Breast epithelium (tissue), 3 donors: Measurements from ENCODE around the gene TAB3.

ENCODE experiments used
- CTCF ChIP-seq, 3 donors: fragments of 450-650 bp; IDR thresholded peaks; one replicate each; pipeline ENCODE4 v1.5.1; 2016 to 2017; ENCODE audit warnings: antibody characterized with exemption in 3 of 3, mild to moderate bottlenecking in 3 of 3, moderate library complexity in 3 of 3
- POLR2A ChIP-seq: fragments of 450-650 bp; IDR thresholded peaks from one replicate; pipeline ENCODE4 v1.6.1; 2016; ENCODE audit warnings: antibody characterized with exemption, mild to moderate bottlenecking, moderate library complexity
- POLR2AphosphoS5 ChIP-seq, 3 donors: sonication (generic); formaldehyde crosslinking; IDR thresholded peaks; one replicate each; pipeline ENCODE4 v1.6.1; 2017; ENCODE audit warnings: antibody characterized with exemption in 3 of 3

- TF ChIP-seq POLR2A, result no peak
- TF ChIP-seq POLR2AphosphoS5 (IDR thresholded peaks at IDR 0.05), result no peak
- no peak for TF ChIP-seq CTCF (IDR thresholded peaks at IDR 0.05)
Measured at GRCh38 chrX:30830326-30830943, 58.6 kb downstream of the TAB3 start.
